ENCODE data around the gene ZNF385D. TPM values are rescaled to one million over a fixed set of nuclear protein-coding genes. Genes with fewer than 3 reads are reported as not detected.

ZNF385D gene
- total RNA-seq, 1 experiment from 2014 or later = 5.9 TPM

- H3K4me2 ChIP-seq (ENCODE audit: low read length) = no peak overlapping the region
- H4K20me1 ChIP-seq (ENCODE audit: low read length) = no peaks in the 10 kb centered on the region
- no TSS peak for BruUV-seq (replicated peaks)
- no peaks in the 10 kb centered on the region for H3K36me3 ChIP-seq (ENCODE audit: low read depth, low read length)
- H3K9ac ChIP-seq (ENCODE audit: low read length) = no peak overlapping the region
- no peaks in the 10 kb centered on the region for H3K79me2 ChIP-seq (ENCODE audit: low read length)
- peaks cover 18% of the 10 kb centered on the region for H3K4me1 ChIP-seq (ENCODE audit: insufficient read depth, low read length)
- H3K4me3 ChIP-seq (ENCODE audit: low read length) = no peak overlapping the region
- ChIA-PET POLR2A (ENCODE audit: unreplicated experiment) (interaction anchor here (1.1 kb wide), 1 partner anchor 17 kb away, joined by 4 read pairs; no protein-coding TSS in a partner anchor), CTCF (no interaction called here)
- no peak overlapping the region for H3K27ac ChIP-seq (ENCODE audit: low read length)
- no peak overlapping the region for H2AFZ ChIP-seq (ENCODE audit: low read length)
- H3F3A ChIP-seq (ENCODE audit: low read length, unreplicated experiment) = peaks cover 5% of the 10 kb centered on the region
- DNase-seq (no peak), ATAC-seq (no peak)
- H3K9me3 ChIP-seq (ENCODE audit: low read length) = no peaks in the 10 kb centered on the region
- intact Hi-C loops (cut with micrococcal nuclease) = no loop called here
- no peaks in the 10 kb centered on the region for H3K27me3 ChIP-seq (ENCODE audit: low read length)
- no peaks in the 10 kb centered on the region for H3K9me2 ChIP-seq (replicated peaks; ENCODE audit: low read length)
- TF ChIP-seq, protein P1, sequence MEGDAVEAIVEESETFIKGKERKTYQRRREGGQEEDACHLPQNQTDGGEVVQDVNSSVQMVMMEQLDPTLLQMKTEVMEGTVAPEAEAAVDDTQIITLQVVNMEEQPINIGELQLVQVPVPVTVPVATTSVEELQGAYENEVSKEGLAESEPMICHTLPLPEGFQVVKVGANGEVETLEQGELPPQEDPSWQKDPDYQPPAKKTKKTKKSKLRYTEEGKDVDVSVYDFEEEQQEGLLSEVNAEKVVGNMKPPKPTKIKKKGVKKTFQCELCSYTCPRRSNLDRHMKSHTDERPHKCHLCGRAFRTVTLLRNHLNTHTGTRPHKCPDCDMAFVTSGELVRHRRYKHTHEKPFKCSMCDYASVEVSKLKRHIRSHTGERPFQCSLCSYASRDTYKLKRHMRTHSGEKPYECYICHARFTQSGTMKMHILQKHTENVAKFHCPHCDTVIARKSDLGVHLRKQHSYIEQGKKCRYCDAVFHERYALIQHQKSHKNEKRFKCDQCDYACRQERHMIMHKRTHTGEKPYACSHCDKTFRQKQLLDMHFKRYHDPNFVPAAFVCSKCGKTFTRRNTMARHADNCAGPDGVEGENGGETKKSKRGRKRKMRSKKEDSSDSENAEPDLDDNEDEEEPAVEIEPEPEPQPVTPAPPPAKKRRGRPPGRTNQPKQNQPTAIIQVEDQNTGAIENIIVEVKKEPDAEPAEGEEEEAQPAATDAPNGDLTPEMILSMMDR (conservative IDR thresholded peaks at IDR 0.05; ENCODE audit: low read depth, low read length) = no peak
Observed at GRCh38 chr3:21644268-21644667, 106.7 kb downstream of the ZNF385D start.

GRCh38 chr3:21643752-21644151, 107.3 kb downstream of the ZNF385D start:
- CTCF ChIA-PET = no interaction called here

DNA sequence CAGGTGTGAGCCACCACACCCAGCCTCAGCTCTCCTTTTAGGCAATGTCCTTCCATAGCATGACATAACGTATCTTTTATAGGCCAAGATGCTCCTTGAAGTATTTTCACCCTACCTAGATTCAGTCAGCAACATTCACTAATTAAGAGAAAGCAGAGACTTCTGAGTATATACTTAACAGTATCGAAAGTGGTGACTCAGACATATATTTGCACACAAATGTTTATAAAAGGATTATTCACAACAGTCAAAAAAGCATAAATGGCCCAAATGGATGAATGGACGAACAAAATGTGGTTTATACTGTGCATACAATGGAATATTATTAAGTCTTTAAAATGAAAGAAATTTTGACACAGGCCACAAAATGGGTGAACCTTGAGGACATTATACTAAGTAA, 108.6 kb downstream of the ZNF385D start:
- ChIA-PET CTCF (no interaction called here), POLR2A (ENCODE audit: unreplicated experiment) (no interaction called here)
- Histone ChIP-seq H3K79me2 (ENCODE audit: low read length) (no peaks in the 10 kb centered on the region), H3K27me3 (ENCODE audit: low read length) (no peaks in the 10 kb centered on the region), H3K4me1 (ENCODE audit: insufficient read depth, low read length) (peaks cover 18% of the 10 kb centered on the region), H3K9me3 (ENCODE audit: low read length) (no peaks in the 10 kb centered on the region), H3K9me2 (replicated peaks; ENCODE audit: low read length) (no peaks in the 10 kb centered on the region), H3K9ac (ENCODE audit: low read length) (peak overlapping the region; percentile 14; the same call in 1 of the 2 replicates), H2AFZ (ENCODE audit: low read length) (no peak overlapping the region), H3F3A (ENCODE audit: low read length, unreplicated experiment) (peaks cover 5% of the 10 kb centered on the region), H3K27ac (ENCODE audit: low read length) (peak overlapping the region; percentile 70), H3K36me3 (ENCODE audit: low read depth, low read length) (no peaks in the 10 kb centered on the region), H3K4me2 (ENCODE audit: low read length) (peak overlapping the region; percentile 56), H4K20me1 (ENCODE audit: low read length) (no peaks in the 10 kb centered on the region), H3K4me3 (ENCODE audit: low read length) (no peak overlapping the region)
- peak; percentile 88 for ATAC-seq
- peak; percentile 69 for DNase-seq
- no TSS peak for BruUV-seq (replicated peaks)
- TF ChIP-seq EZH2 (IDR thresholded peaks at IDR 0.05; ENCODE audit: low read length, unreplicated experiment) (no peak), EZH2phosphoT487 (IDR thresholded peaks at IDR 0.05; ENCODE audit: borderline replicate concordance, low read length) (no peak)
- TF ChIP-seq, protein P1 (conservative IDR thresholded peaks at IDR 0.05; ENCODE audit: low read depth, low read length) = no peak
- intact Hi-C loops (cut with micrococcal nuclease) = loop anchor here (1.0 kb wide), 1 partner anchor 109 kb away; the partner anchor contains the start of gene ZNF385D

More at GRCh38 chr3:21643752-21644151, 107.3 kb downstream of the ZNF385D start:
- H3K27me3 ChIP-seq (ENCODE audit: low read length) = no peaks in the 10 kb centered on the region
- no peaks in the 10 kb centered on the region for H3K9me2 ChIP-seq (replicated peaks; ENCODE audit: low read length)
- peaks cover 18% of the 10 kb centered on the region for H3K4me1 ChIP-seq (ENCODE audit: insufficient read depth, low read length)
- peaks cover 5% of the 10 kb centered on the region for H3F3A ChIP-seq (ENCODE audit: low read length, unreplicated experiment)
- no TSS peak for BruUV-seq (replicated peaks)
- no peak overlapping the region for H3K4me3 ChIP-seq (ENCODE audit: low read length)
- no peak overlapping the region for H3K4me2 ChIP-seq (ENCODE audit: low read length)
- no peak overlapping the region for H2AFZ ChIP-seq (ENCODE audit: low read length)
- DNase-seq (no peak), ATAC-seq (no peak)
- H3K79me2 ChIP-seq (ENCODE audit: low read length) = no peaks in the 10 kb centered on the region
- TF ChIP-seq, protein P1 (conservative IDR thresholded peaks at IDR 0.05; ENCODE audit: low read depth, low read length) = no peak
- TF ChIP-seq EZH2 (IDR thresholded peaks at IDR 0.05; ENCODE audit: low read length, unreplicated experiment) = no peak
- no peak for TF ChIP-seq EZH2phosphoT487 (IDR thresholded peaks at IDR 0.05; ENCODE audit: borderline replicate concordance, low read length)
- intact Hi-C loops (cut with micrococcal nuclease) = no loop called here
- H3K27ac ChIP-seq (ENCODE audit: low read length) = no peak overlapping the region
- POLR2A ChIA-PET (ENCODE audit: unreplicated experiment) = interaction anchor here (1.1 kb wide), 1 partner anchor 18 kb away, joined by 4 read pairs; no protein-coding TSS in a partner anchor
- H3K36me3 ChIP-seq (ENCODE audit: low read depth, low read length) = no peaks in the 10 kb centered on the region
- no peak overlapping the region for H3K9ac ChIP-seq (ENCODE audit: low read length)
- no peaks in the 10 kb centered on the region for H4K20me1 ChIP-seq (ENCODE audit: low read length)
- H3K9me3 ChIP-seq (ENCODE audit: low read length) = no peaks in the 10 kb centered on the region

Measured in PC-3 (cell line).